GM18507 (cell line): ENCODE data around the gene DNASE1.

Experiments used
- DNase-seq: peaks from one replicate; pipeline ENCODE4 v3.0.0; 2011; ENCODE audit warnings: low read depth; ENCODE audit not compliant: insufficient read length; ENCODE audit errors: extremely low spot score
- FAIRE-seq: peaks from 2 replicates; lab custom pipeline; 2011; peaks lifted over from hg19 to GRCh38; lab: Jason Lieb, UNC

DNASE1 gene

GRCh38 chr16:3690980-3691720 is 36.7 kb downstream of the DNASE1 start:
- DNase-seq (no peak), FAIRE-seq (no peak)

GRCh38 chr16:3691761-3692160 is 37.3 kb downstream of the DNASE1 start:
- FAIRE-seq = no peak

GRCh38 chr16:3694051-3694450 is 39.6 kb downstream of the DNASE1 start:
- FAIRE-seq (no peak), DNase-seq (no peak)

More at GRCh38 chr16:3691761-3692160, 37.3 kb downstream of the DNASE1 start:
- DNase-seq = no peak

- no peak for FAIRE-seq
- DNase-seq = no peak
These were observed 41.3 kb downstream of the DNASE1 start for GRCh38 chr16:3695610-3696369.

- DNase-seq = no peak
These were observed 42.1 kb downstream of the DNASE1 start for GRCh38 chr16:3696425-3697218.

GRCh38 chr16:3698941-3699340 is 44.5 kb downstream of the DNASE1 start:
- FAIRE-seq (no peak), DNase-seq (no peak)

More at GRCh38 chr16:3696425-3697218, 42.1 kb downstream of the DNASE1 start:
- no peak for FAIRE-seq

- DNase-seq (no peak), FAIRE-seq (no peak)
These were observed 47.0 kb downstream of the DNASE1 start for GRCh38 chr16:3701531-3701930.

- no peak for FAIRE-seq
- DNase-seq = no peak
These were observed 47.6 kb downstream of the DNASE1 start for GRCh38 chr16:3702082-3702481.

- FAIRE-seq = no peak
- no peak for DNase-seq
These were observed 51.9 kb downstream of the DNASE1 start for GRCh38 chr16:3706253-3707012.
